ENCODE data around the gene TRAM2. TPM values are rescaled to one million over a fixed set of nuclear protein-coding genes. Genes with fewer than 3 reads are reported as not detected.
A peak's percentile ranks its signal among the peaks of the same experiment; 100 is the strongest.

Gene TRAM2
- total and polyA plus RNA-seq, 12 donors, result 2.2 to 17.9 (median 10.3) TPM

- H3K27me3 ChIP-seq, result no peaks in the 10 kb centered on the region
- H3K9me3 ChIP-seq (replicated peaks in 1 of 3), result no peaks in the 10 kb centered on the region
- DNase-seq, result peak in 1 of 7 donors; percentile 10
- intact Hi-C loops (cut with DNase I), result no loop called here
- H3K4me1 ChIP-seq (replicated peaks in 1 of 2), result peaks cover 8 to 25% of the 10 kb centered on the region in 2 donors
- H3K4me3 ChIP-seq, result no peak overlapping the region
- no peak overlapping the region for H3K27ac ChIP-seq
- 94 to 97% (median 94%) methylated on average over 6 of the region's 6 CpGs for WGBS, 4 donors
- H3K36me3 ChIP-seq (replicated peaks in 1 of 2), result no peaks in the 10 kb centered on the region
- TF ChIP-seq POLR2A (IDR thresholded peaks at IDR 0.05) (no peak), CTCF (IDR thresholded peaks at IDR 0.05) (no peak)
Observed at GRCh38 chr6:52554684-52555280, 22.1 kb downstream of the TRAM2 start.

GRCh38 chr6:52553719-52554118 is 23.1 kb downstream of the TRAM2 start:
- no peak for DNase-seq
- Histone ChIP-seq H3K4me3 (no peak overlapping the region), H3K27me3 (no peaks in the 10 kb centered on the region), H3K27ac (no peak overlapping the region), H3K9me3 (replicated peaks in 1 of 3) (no peaks in the 10 kb centered on the region), H3K36me3 (replicated peaks in 1 of 2) (no peaks in the 10 kb centered on the region), H3K4me1 (replicated peaks in 1 of 2) (peaks cover 8 to 25% of the 10 kb centered on the region in 2 donors)
- intact Hi-C loops (cut with DNase I), result no loop called here
- TF ChIP-seq CTCF (IDR thresholded peaks at IDR 0.05), result no peak
- TF ChIP-seq POLR2A (IDR thresholded peaks at IDR 0.05), result no peak
- 60 to 73% (median 69%) methylated on average over 2 of the region's 2 CpGs for WGBS, 4 donors

GRCh38 chr6:52553158-52553557 is 23.7 kb downstream of the TRAM2 start:
- 92 to 100% (median 100%) methylated on average over 1 of the region's 1 CpG for WGBS, 4 donors
- Histone ChIP-seq H3K4me1 (replicated peaks in 1 of 2) (peaks cover 8 to 25% of the 10 kb centered on the region in 2 donors), H3K27ac (no peak overlapping the region), H3K36me3 (replicated peaks in 1 of 2) (no peaks in the 10 kb centered on the region), H3K4me3 (no peak overlapping the region), H3K27me3 (no peaks in the 10 kb centered on the region), H3K9me3 (replicated peaks in 1 of 3) (no peaks in the 10 kb centered on the region)
- DNase-seq, result peak in 1 of 7 donors; percentile 11
- intact Hi-C loops (cut with DNase I), result no loop called here
- TF ChIP-seq POLR2A (IDR thresholded peaks at IDR 0.05) (no peak), CTCF (IDR thresholded peaks at IDR 0.05) (no peak)

DNA sequence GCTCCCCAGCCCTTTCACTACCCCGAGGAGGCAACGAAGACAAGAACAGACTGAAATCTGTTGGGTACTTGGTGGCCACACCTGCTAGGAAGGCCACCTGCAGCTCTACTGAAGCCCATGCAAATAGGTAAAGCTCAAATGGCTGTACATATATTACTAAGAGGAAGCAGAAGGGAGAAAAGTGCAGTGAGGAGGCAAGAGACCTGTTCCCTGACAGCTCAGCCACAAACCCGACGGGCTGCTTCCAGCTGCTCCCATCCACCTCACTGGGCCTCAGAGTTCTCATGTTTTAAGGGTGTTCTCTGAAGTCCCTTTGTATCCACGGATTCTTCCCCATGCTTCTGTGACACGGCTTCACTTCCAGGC is 24.6 kb downstream of the TRAM2 start:
- peaks cover 8 to 31% of the 10 kb centered on the region in 2 donors for H3K4me1 ChIP-seq (replicated peaks in 1 of 2)
- intact Hi-C loops (cut with DNase I), result no loop called here
- WGBS, 4 donors, result 58 to 76% (median 71%) methylated on average over 6 of the region's 6 CpGs

More for the DNA sequence above, 24.6 kb downstream of the TRAM2 start:
- H3K4me3 ChIP-seq, result no peak overlapping the region
- no peaks in the 10 kb centered on the region for H3K36me3 ChIP-seq (replicated peaks in 1 of 2)
- DNase-seq, result peak in 1 of 7 donors; percentile 43
- H3K9me3 ChIP-seq (replicated peaks in 1 of 3), result no peaks in the 10 kb centered on the region
- H3K27me3 ChIP-seq, result no peaks in the 10 kb centered on the region
- no peak for TF ChIP-seq POLR2A (IDR thresholded peaks at IDR 0.05)
- no peak for TF ChIP-seq CTCF (IDR thresholded peaks at IDR 0.05)
- H3K27ac ChIP-seq, result peak overlapping the region in 2 of 5 donors; percentile 36 to 51

All from adrenal gland (tissue), 12 donors.